ENCODE results near the gene VMP1. TPM values are rescaled to one million over a fixed set of nuclear protein-coding genes. Genes with fewer than 3 reads are reported as not detected.

Gene VMP1
- total and polyA plus RNA-seq, 12 donors = 20.5 to 98.9 (median 50.6) TPM

- WGBS, 2 donors = 96 to 100% methylated on average over 1 of the region's 1 CpG
- H3K4me1 ChIP-seq = peaks cover 0 to 27% (median 0%) of the 10 kb centered on the region in 9 donors
- H3K27ac ChIP-seq = no peak overlapping the region
- peaks cover 0 to 22% (median 0%) of the 10 kb centered on the region in 9 donors for H3K36me3 ChIP-seq
- ATAC-seq (no peak), DNase-seq (no peak)
- no peak for TF ChIP-seq CTCF (IDR thresholded peaks at IDR 0.05)
- intact Hi-C loops (cut with DNase I) = loop anchor here in 2 of 10 donors (10.0 kb wide), 2 partner anchors 286 to 306 kb away; no protein-coding TSS in a partner anchor
- H3K27me3 ChIP-seq = no peaks in the 10 kb centered on the region
- no peak overlapping the region for H3K4me3 ChIP-seq
- H3K9me3 ChIP-seq = peaks cover 0 to 6% (median 0%) of the 10 kb centered on the region in 11 donors
Measured at GRCh38 chr17:59748591-59748990, 41.1 kb downstream of the VMP1 start.

GRCh38 chr17:59751955-59752413, 44.5 kb downstream of the VMP1 start:
- no peak for TF ChIP-seq CTCF (IDR thresholded peaks at IDR 0.05)
- intact Hi-C loops (cut with DNase I) = loop anchor here in 7 of 10 donors (2.0 to 10.0 kb wide), 6 partner anchors 85 to 293 kb away; no protein-coding TSS in a partner anchor
- no peak overlapping the region for H3K4me3 ChIP-seq
- H3K9me3 ChIP-seq = no peaks in the 10 kb centered on the region
- peaks cover 0 to 56% (median 0%) of the 10 kb centered on the region in 9 donors for H3K4me1 ChIP-seq
- no peaks in the 10 kb centered on the region for H3K27me3 ChIP-seq
- peaks cover 0 to 23% (median 0%) of the 10 kb centered on the region in 9 donors for H3K36me3 ChIP-seq
- ATAC-seq (no peak), DNase-seq (no peak)
- 93 to 96% methylated on average over 11 of the region's 11 CpGs for WGBS, 2 donors
- peak overlapping the region in 1 of 10 donors; percentile 90 for H3K27ac ChIP-seq

GRCh38 chr17:59752446-59752845, 45.0 kb downstream of the VMP1 start:
- intact Hi-C loops (cut with DNase I) = loop anchor here in 7 of 10 donors (2.0 to 10.0 kb wide), 6 partner anchors 85 to 292 kb away; no protein-coding TSS in a partner anchor
- peaks cover 0 to 56% (median 0%) of the 10 kb centered on the region in 9 donors for H3K4me1 ChIP-seq
- ATAC-seq (no peak), DNase-seq (no peak)
- H3K27me3 ChIP-seq = no peaks in the 10 kb centered on the region
- peaks cover 0 to 23% (median 0%) of the 10 kb centered on the region in 9 donors for H3K36me3 ChIP-seq
- H3K27ac ChIP-seq = peak overlapping the region in 1 of 10 donors; percentile 90
- TF ChIP-seq CTCF (IDR thresholded peaks at IDR 0.05) = no peak
- no peak overlapping the region for H3K4me3 ChIP-seq
- no peaks in the 10 kb centered on the region for H3K9me3 ChIP-seq

GRCh38 chr17:59752922-59753321, 45.5 kb downstream of the VMP1 start:
- intact Hi-C loops (cut with DNase I) = loop anchor here in 8 of 10 donors (1.0 to 10.0 kb wide), 7 partner anchors 84 to 292 kb away; no protein-coding TSS in a partner anchor
- H3K4me1 ChIP-seq = peaks cover 0 to 56% (median 0%) of the 10 kb centered on the region in 9 donors

More at GRCh38 chr17:59752922-59753321, 45.5 kb downstream of the VMP1 start:
- peak overlapping the region in 1 of 10 donors; percentile 90 for H3K27ac ChIP-seq
- peak in 1 of 8 donors; percentile 25 for ATAC-seq
- H3K9me3 ChIP-seq = no peaks in the 10 kb centered on the region
- no peak for DNase-seq
- 88 to 90% methylated on average over 7 of the region's 7 CpGs for WGBS, 2 donors
- H3K36me3 ChIP-seq = peaks cover 0 to 28% (median 1%) of the 10 kb centered on the region in 9 donors
- H3K4me3 ChIP-seq = no peak overlapping the region
- H3K27me3 ChIP-seq = no peaks in the 10 kb centered on the region
- TF ChIP-seq CTCF (IDR thresholded peaks at IDR 0.05) = no peak
